Spleen (tissue), 13 donors: ENCODE data around the gene AKAP7. TPM values are rescaled to one million over a fixed set of nuclear protein-coding genes. Genes with fewer than 3 reads are reported as not detected.
"Not testable (repeated sequence)": the region's sequence is repeated elsewhere in the genome, so short reads cannot be mapped to it uniquely, and the experiment has no call there.

Experiments
- DNase-seq: peaks from one replicate; pipeline ENCODE4 v3.0.0-alpha.2; 2020
- H3K27ac ChIP-seq, 8 donors: fragments of 200-600 bp; sonication (generic) in 7 of 8; 1 replicate in 4 of 8; 2 replicates in 4 of 8; pipeline versions ENCODE4 v1.5.0 to v1.8.0; 2016 to 2021; ENCODE audit warnings: inconsistent platforms in 4 of 8, mild to moderate bottlenecking in 4 of 8, moderate library complexity in 1 of 8
- H3K27me3 ChIP-seq, 7 donors: fragments of 200-600 bp; sonication (generic) in 6 of 7; replicated peaks in 1 of 7; 1 replicate in 4 of 7; 2 replicates in 3 of 7; pipeline versions ENCODE4 v1.5.0 to v1.8.0; 2016 to 2021; ENCODE audit warnings: inconsistent platforms in 3 of 7, mild to moderate bottlenecking in 1 of 7
- H3K36me3 ChIP-seq, 6 donors: fragments of 200-600 bp; sonication (generic) in 5 of 6; 1 replicate in 4 of 6; 2 replicates in 2 of 6; pipeline versions ENCODE4 v1.5.0 to v1.8.0; 2016 to 2021; ENCODE audit warnings: inconsistent platforms in 2 of 6
- H3K4me1 ChIP-seq, 6 donors: fragments of 200-600 bp; sonication (generic) in 5 of 6; 1 replicate in 3 of 6; 2 replicates in 3 of 6; pipeline versions ENCODE4 v1.5.0 to v1.8.0; 2016 to 2021; ENCODE audit warnings: inconsistent platforms in 3 of 6
- H3K4me3 ChIP-seq, 8 donors: fragments of 200-600 bp; sonication (generic) in 7 of 8; 1 replicate in 4 of 8; 2 replicates in 4 of 8; pipeline versions ENCODE4 v1.5.0 to v1.8.0; 2016 to 2021; ENCODE audit warnings: inconsistent platforms in 4 of 8, mild to moderate bottlenecking in 4 of 8, moderate library complexity in 2 of 8
- H3K9me3 ChIP-seq, 8 donors: fragments of 200-600 bp; sonication (generic) in 7 of 8; 1 replicate in 4 of 8; 2 replicates in 4 of 8; pipeline versions ENCODE4 v1.5.0 to v1.8.0; 2016 to 2021; ENCODE audit warnings: inconsistent platforms in 4 of 8
- CTCF ChIP-seq, 11 experiments: fragments of 200-600 bp in 7 of 11; fragments of 450-650 bp in 4 of 11; sonication (generic) in 4 of 11; IDR thresholded peaks in 8 of 11; conservative IDR thresholded peaks in 3 of 11; 1 replicate in 7 of 11; 2 replicates in 4 of 11; pipeline versions ENCODE4 v1.4.0 to v1.8.0; 2016 to 2021; ENCODE audit warnings: antibody characterized with exemption in 11 of 11, inconsistent platforms in 4 of 11, mild to moderate bottlenecking in 1 of 11
- POLR2A ChIP-seq, 3 donors: fragments of 450-650 bp; IDR thresholded peaks; one replicate each; pipeline ENCODE4 v1.5.1; 2017; ENCODE audit warnings: antibody characterized with exemption in 3 of 3, mild to moderate bottlenecking in 1 of 3
- POLR2AphosphoS5 ChIP-seq, 3 donors: sonication (generic); formaldehyde crosslinking; IDR thresholded peaks; one replicate each; pipeline ENCODE4 v1.5.1; 2017; ENCODE audit warnings: antibody characterized with exemption in 3 of 3
- WGBS, 5 donors: extraction: QIAGEN DNeasy Blood & Tissue Kit in 3 of 5; methylation state at CpG; one replicate each; pipeline versions ENCODE4 v1.1.5 to v1.1.7; 2013 to 2018; 5-methylcytosine and 5-hydroxymethylcytosine counted together
- intact Hi-C: fragments of 100-400 bp; cut with DNase I; formaldehyde crosslinking; loops from one replicate; pipeline ENCODE4 v1.15.0; 2023; ENCODE audit warnings: low total_unique reads
- long read RNA-seq, 2 donors: transcript quantifications; one replicate each; lab custom pipeline, GENCODE V29; 2026
- polyA plus RNA-seq, 3 donors: library from polyadenylated mRNA; stranded (reverse); fragments of 200-250 nt; gene quantifications; one replicate each; pipeline ENCODE4 v1.2.1, GENCODE V29; 2013
- total RNA-seq, 7 donors: library from RNA; depleted of rRNA in 3 of 7; stranded (reverse); fragments of >200 nt in 3 of 7; fragmentation: NEBNext Ultra II Directional in 4 of 7; extraction: Animal tissue kit (Norgen Biotek cat#: 25700) in 4 of 7; gene quantifications; one replicate each; pipeline versions ENCODE4 v1.1.0 to v1.2.1, GENCODE V29; 2016 to 2021
- donor health status: healthy with polysubstance abuse.
- donor health status: DM: no; HTN: no; CAD: no; lungs with moderate emphysema.
- donor health status: DM: no; HTN: no; CAD: no.
- donor health status: Bipolar disorder and iron deficiency.
- donor health status: healthy.
- donor health status: DM: no; HTN: no; CAD: no.
- donor health status: DM: yes; HTN: yes; CAD: no.

The AKAP7 gene
- total RNA-seq (10 to 100 TPM in 6 of 7 donors, 1 to 10 TPM in 1; 8.0 to 23.8 (median 17.8) TPM), polyA plus RNA-seq (10 to 100 TPM in 1 of 3 donors, 1 to 10 TPM in 2; 6.6 to 10.9 (median 7.8) TPM)
- long read RNA-seq, donor 1, partial matches to known transcripts: 27 of 32 reads
- long read RNA-seq, donor 1, other reads (novel, unspliced or antisense): 0 of 32 reads
- long read RNA-seq, donor 2, partial matches to known transcripts: 15 of 20 reads
- long read RNA-seq, donor 2, other reads (novel, unspliced or antisense): 0 of 20 reads

- Histone ChIP-seq H3K36me3 (no peaks in the 10 kb centered on the region), H3K27ac (peak within 1 kb of the TSS; percentile 90 to 95 (median 92)), H3K9me3 (no peaks in the 10 kb centered on the region), H3K4me1 (peaks cover 9 to 42% (median 20%) of the 10 kb centered on the region in 6 donors), H3K4me3 (peak within 1 kb of the TSS; percentile 67 to 81 (median 77)), H3K27me3 (no peaks in the 10 kb centered on the region)
- peak; percentile 94 for DNase-seq
- TF ChIP-seq CTCF (IDR thresholded peaks at IDR 0.05 in 8 of 11, conservative IDR thresholded peaks at IDR 0.05 in 3 of 11) (no peak), POLR2AphosphoS5 (IDR thresholded peaks at IDR 0.05) (peak; percentile 51 to 85 (median 78)), POLR2A (IDR thresholded peaks at IDR 0.05) (peak in 1 of 3 donors; percentile 45)
- intact Hi-C loops: no loop called here
- WGBS, 5 donors: 0 to 1% (median 0%) methylated on average over 31 to 99 of the region's 99 CpGs
These were observed at the start of gene AKAP7 for GRCh38 chr6:131135244-131136020. Gene AKAP7, plus strand, starts transcription at chr6:131135467. Its CDS starts 297 bp downstream, at chr6:131135764.

- H3K27me3 ChIP-seq, DNase-seq, H3K27ac ChIP-seq, H3K4me1 ChIP-seq, H3K4me3 ChIP-seq, H3K36me3 ChIP-seq, intact Hi-C loops: not testable (repeated sequence)
- WGBS, 5 donors: 45 to 61% (median 45%) methylated on average over 3 of the region's 3 CpGs
- peaks cover 0 to 48% (median 31%) of the 10 kb centered on the region in 8 donors for H3K9me3 ChIP-seq
These were observed 44.9 kb upstream of the AKAP7 start for GRCh38 chr6:131090339-131090738.

GRCh38 chr6:131091944-131092343 is 43.3 kb upstream of the AKAP7 start:
- DNase-seq, H3K4me3 ChIP-seq, H3K36me3 ChIP-seq, H3K27ac ChIP-seq, H3K4me1 ChIP-seq, intact Hi-C loops, H3K27me3 ChIP-seq: not testable (repeated sequence)
- 92 to 99% (median 95%) methylated on average over 5 to 7 of the region's 7 CpGs for WGBS, 5 donors
- peaks cover 0 to 43% (median 29%) of the 10 kb centered on the region in 8 donors for H3K9me3 ChIP-seq

GRCh38 chr6:131093334-131093733 is 41.9 kb upstream of the AKAP7 start:
- TF ChIP-seq POLR2AphosphoS5 (IDR thresholded peaks at IDR 0.05) (no peak), POLR2A (IDR thresholded peaks at IDR 0.05) (no peak), CTCF (IDR thresholded peaks at IDR 0.05 in 8 of 11, conservative IDR thresholded peaks at IDR 0.05 in 3 of 11) (no peak)
- Histone ChIP-seq H3K9me3 (peaks cover 0 to 38% (median 27%) of the 10 kb centered on the region in 8 donors), H3K27ac (no peak overlapping the region), H3K36me3 (no peaks in the 10 kb centered on the region), H3K27me3 (no peaks in the 10 kb centered on the region), H3K4me1 (peaks cover 0 to 4% (median 0%) of the 10 kb centered on the region in 6 donors), H3K4me3 (no peak overlapping the region)
- DNase-seq: no peak
- 94 to 100% (median 97%) methylated on average over 1 of the region's 1 CpG for WGBS, 5 donors
- intact Hi-C loops: no loop called here

GRCh38 chr6:131096786-131097185 is 38.5 kb upstream of the AKAP7 start:
- no peaks in the 10 kb centered on the region for H3K27me3 ChIP-seq
- H3K4me3 ChIP-seq: no peak overlapping the region
- TF ChIP-seq POLR2A (IDR thresholded peaks at IDR 0.05) (no peak), CTCF (IDR thresholded peaks at IDR 0.05 in 8 of 11, conservative IDR thresholded peaks at IDR 0.05 in 3 of 11) (no peak), POLR2AphosphoS5 (IDR thresholded peaks at IDR 0.05) (no peak)
- peaks cover 0 to 40% (median 25%) of the 10 kb centered on the region in 8 donors for H3K9me3 ChIP-seq
- DNase-seq: no peak
- H3K27ac ChIP-seq: no peak overlapping the region
- H3K4me1 ChIP-seq: no peaks in the 10 kb centered on the region
- 71 to 93% (median 87%) methylated on average over 3 of the region's 3 CpGs for WGBS, 5 donors
- intact Hi-C loops: no loop called here
- H3K36me3 ChIP-seq: no peaks in the 10 kb centered on the region
